HepG2 (cell line): ENCODE measurements around the gene CUTC. TPM values are rescaled to one million over a fixed set of nuclear protein-coding genes. Genes with fewer than 3 reads are reported as not detected.

Experiments
- ATAC-seq: fragments of 200-7000 bp; cut with Tn5 transposase; 3 replicates; pipeline ENCODE4 v1.9.1; 2020; ENCODE audit warnings: mild to moderate bottlenecking, moderate library complexity
- BruUV-seq: library from RNA; stranded (reverse); fragments of 400-500 nt; replicated peaks from 2 replicates; lab custom pipeline; 2021; lab: Mats Ljungman, UMichigan
- CTCF ChIA-PET: fragments of 300-600 bp; formaldehyde crosslinking; extraction: SDS; loops from one replicate; lab custom pipeline; 2021; ENCODE audit warnings: low total read pairs, inconsistent platforms, low intra/inter-chr PET ratio; lab: Yijun Ruan, JAX
- POLR2A ChIA-PET: fragments of 350-600 bp; sonication (Branson Sonifier 250); formaldehyde crosslinking; loops from one replicate; lab custom pipeline; 2020; ENCODE audit warnings: antibody characterized with exemption, inconsistent platforms; lab: Yijun Ruan, JAX
- DNase-seq: peaks from one replicate; pipeline ENCODE4 v3.0.0-alpha.2; 2015; ENCODE audit warnings: low spot score
- FAIRE-seq: peaks from 3 replicates; lab custom pipeline; 2011; peaks lifted over from hg19 to GRCh38; lab: Jason Lieb, UNC
- H2AFZ ChIP-seq: one replicate; pipeline ENCODE4 v1.6.1; 2011; ENCODE audit warnings: low read length, inconsistent platforms
- H3K27ac ChIP-seq: fragments of 300-600 bp; 3 replicates; pipeline ENCODE4 v1.8.0; 2011; ENCODE audit warnings: mixed run types, mild to moderate bottlenecking, mixed read lengths, low read length, inconsistent platforms; ENCODE audit not compliant: insufficient read depth; ENCODE audit errors: extremely low read length
- H3K27me3 ChIP-seq, 2 experiments: fragments of 200-600 bp in 1 of 2; 2 replicates in 1 of 2; 3 replicates in 1 of 2; pipeline versions ENCODE4 v1.6.0 to v1.8.0; 2011; ENCODE audit warnings: low read length in 2 of 2, mild to moderate bottlenecking in 2 of 2, moderate library complexity in 2 of 2, inconsistent platforms in 1 of 2; ENCODE audit not compliant: insufficient read depth in 2 of 2, control insufficient read depth in 1 of 2
- H3K36me3 ChIP-seq, 2 experiments: fragments of 200-600 bp in 1 of 2; replicated peaks in 1 of 2; 2 replicates in 1 of 2; 3 replicates in 1 of 2; pipeline versions ENCODE4 v1.5.1 to v1.8.0; 2011; ENCODE audit warnings: low read length in 2 of 2, inconsistent platforms in 1 of 2; ENCODE audit not compliant: insufficient read depth in 2 of 2, control insufficient read depth in 1 of 2
- H3K4me1 ChIP-seq: 2 replicates; pipeline ENCODE4 v1.5.1; 2012; ENCODE audit warnings: low read length, inconsistent platforms; ENCODE audit not compliant: insufficient read depth
- H3K4me2 ChIP-seq: 2 replicates; pipeline ENCODE4 v1.6.0; 2011; ENCODE audit warnings: low read depth, low read length, inconsistent platforms
- H3K4me3 ChIP-seq, 3 experiments: fragments of 200-600 bp in 1 of 3; sonication (generic), shearing (Covaris generic) in 1 of 3; replicated peaks in 1 of 3; 2 replicates each; pipeline ENCODE4 v1.5.1; 2011 to 2016; ENCODE audit warnings: low read length in 3 of 3, inconsistent platforms in 2 of 3, low read depth in 2 of 3, mild to moderate bottlenecking in 2 of 3, control low read depth in 1 of 3, mixed read lengths in 1 of 3; ENCODE audit not compliant: insufficient read depth in 1 of 3
- H3K79me2 ChIP-seq: one replicate; pipeline ENCODE4 v1.6.1; 2011; ENCODE audit warnings: low read length, inconsistent platforms; ENCODE audit not compliant: insufficient read depth
- H3K9ac ChIP-seq: 2 replicates; pipeline ENCODE4 v1.6.0; 2011; ENCODE audit warnings: mild to moderate bottlenecking, low read depth, low read length, inconsistent platforms; ENCODE audit not compliant: insufficient read depth
- H3K9me3 ChIP-seq: 2 replicates; pipeline ENCODE4 v1.5.1; 2012; ENCODE audit warnings: mild to moderate bottlenecking, low read length
- H4K20me1 ChIP-seq: 2 replicates; pipeline ENCODE4 v1.6.0; 2011; ENCODE audit warnings: inconsistent platforms, mild to moderate bottlenecking, low read length, moderate library complexity; ENCODE audit not compliant: insufficient read depth
- CAMTA2 ChIP-seq: sonication (generic); formaldehyde crosslinking; IDR thresholded peaks from 2 replicates; pipeline ENCODE4 v1.4.0; 2020; ENCODE audit warnings: mild to moderate bottlenecking, missing genetic modification reagents, borderline replicate concordance
- CEBPG ChIP-seq: IDR thresholded peaks from 2 replicates; pipeline ENCODE4 v1.6.1; 2016
- ELF3 ChIP-seq: IDR thresholded peaks from 2 replicates; pipeline ENCODE4 v1.6.1; 2016; ENCODE audit warnings: missing genetic modification reagents, missing compliant biosample characterization
- FLYWCH1 ChIP-seq: sonication (generic); formaldehyde crosslinking; IDR thresholded peaks from 2 replicates; pipeline ENCODE4 v1.8.1; 2023; ENCODE audit warnings: mild to moderate bottlenecking, missing genetic modification reagents
- KLF11 ChIP-seq: IDR thresholded peaks from 2 replicates; pipeline ENCODE4 v1.6.1; 2016; ENCODE audit warnings: missing compliant biosample characterization
- NFATC3 ChIP-seq: sonication (generic); formaldehyde crosslinking; IDR thresholded peaks from 2 replicates; pipeline ENCODE4 v1.5.1; 2020; ENCODE audit warnings: mild to moderate bottlenecking, missing genetic modification reagents
- NFIB ChIP-seq: sonication (generic); formaldehyde crosslinking; IDR thresholded peaks from 2 replicates; pipeline ENCODE4 v1.9.0; 2021; ENCODE audit warnings: missing genetic modification reagents, mild to moderate bottlenecking, borderline replicate concordance
- TBL1XR1 ChIP-seq: fragments of 150-350 bp; IDR thresholded peaks from 2 replicates; pipeline ENCODE4 v1.6.1; 2014; ENCODE audit warnings: borderline replicate concordance, low read length; ENCODE audit not compliant: partially characterized antibody
- ZBTB3 ChIP-seq: sonication (generic); formaldehyde crosslinking; IDR thresholded peaks from 2 replicates; pipeline ENCODE4 v1.4.0; 2020; ENCODE audit warnings: low read depth, mild to moderate bottlenecking, moderate library complexity, missing genetic modification reagents, borderline replicate concordance
- ZNF343 ChIP-seq: sonication (generic); formaldehyde crosslinking; IDR thresholded peaks from 2 replicates; pipeline ENCODE4 v1.4.0; 2020; ENCODE audit warnings: mild to moderate bottlenecking, missing genetic modification reagents
- ZNF354B ChIP-seq: sonication (generic); formaldehyde crosslinking; IDR thresholded peaks from 2 replicates; pipeline ENCODE4 v1.8.0; 2022; ENCODE audit warnings: mild to moderate bottlenecking, missing genetic modification reagents
- ZNF616 ChIP-seq: sonication (generic); formaldehyde crosslinking; IDR thresholded peaks from 2 replicates; pipeline ENCODE4 v1.5.0; 2020; ENCODE audit warnings: low read depth, mild to moderate bottlenecking, missing genetic modification reagents
- WGBS: methylation state at CpG from one replicate; pipeline ENCODE4 v1.1.6; 2017; ENCODE audit warnings: low lambda C conversion rate; 5-methylcytosine and 5-hydroxymethylcytosine counted together
- in situ Hi-C: cut with HindIII; loops from 2 replicates; pipeline ENCODE4 v1.10.0; 2017; ENCODE audit warnings: low pct_unique_long_range_greater_than_20kb; ENCODE audit not compliant: extremely low pct_ligation_motif_present
- intact Hi-C: fragments of 100-400 bp; cut with micrococcal nuclease; formaldehyde crosslinking; loops from one replicate; pipeline ENCODE4 v1.10.0; 2022; ENCODE audit not compliant: unreplicated experiment
- polyA plus RNA-seq, 8 experiments: library from polyadenylated mRNA; depleted of rRNA in 3 of 8; stranded (reverse) in 7 of 8; unstranded in 1 of 8; fragments of >200 nt; fragmentation: Illumina TruSeq in 4 of 8; extraction: Trizol in 4 of 8; gene quantifications; 2 replicates each; pipeline versions ENCODE4 v1.2.1 to v1.2.3, GENCODE V29; 2011 to 2016; ENCODE audit warnings: low read depth in 4 of 8, missing spikeins in 1 of 8, mixed read lengths in 1 of 8; ENCODE audit not compliant: insufficient read depth in 1 of 8
- total RNA-seq, 5 experiments: library from RNA; depleted of rRNA; stranded (reverse); fragments of >200 nt; fragmentation: Illumina TruSeq; extraction: Trizol; gene quantifications; 2 replicates each; pipeline ENCODE4 v1.2.3, GENCODE V29; 2016; ENCODE audit warnings: low read depth in 1 of 5
- TF ChIP-seq, protein P1 (sequence below): IDR thresholded peaks from 2 replicates; pipeline ENCODE4 v1.6.1; 2012; ENCODE audit warnings: low read length, improper control_type of control experiment
- TF ChIP-seq, protein P2 (sequence below): sonication (generic); formaldehyde crosslinking; IDR thresholded peaks from 2 replicates; pipeline ENCODE4 v1.5.1; 2020; ENCODE audit warnings: missing genetic modification reagents, mild to moderate bottlenecking, borderline replicate concordance

Gene CUTC
- total and polyA plus RNA-seq, 2 of the 13 experiments (the other 11 are each of a cell fraction or from before 2014, with no cell fraction given), result 22.3 to 25.8 TPM

- TF ChIP-seq, protein P1, sequence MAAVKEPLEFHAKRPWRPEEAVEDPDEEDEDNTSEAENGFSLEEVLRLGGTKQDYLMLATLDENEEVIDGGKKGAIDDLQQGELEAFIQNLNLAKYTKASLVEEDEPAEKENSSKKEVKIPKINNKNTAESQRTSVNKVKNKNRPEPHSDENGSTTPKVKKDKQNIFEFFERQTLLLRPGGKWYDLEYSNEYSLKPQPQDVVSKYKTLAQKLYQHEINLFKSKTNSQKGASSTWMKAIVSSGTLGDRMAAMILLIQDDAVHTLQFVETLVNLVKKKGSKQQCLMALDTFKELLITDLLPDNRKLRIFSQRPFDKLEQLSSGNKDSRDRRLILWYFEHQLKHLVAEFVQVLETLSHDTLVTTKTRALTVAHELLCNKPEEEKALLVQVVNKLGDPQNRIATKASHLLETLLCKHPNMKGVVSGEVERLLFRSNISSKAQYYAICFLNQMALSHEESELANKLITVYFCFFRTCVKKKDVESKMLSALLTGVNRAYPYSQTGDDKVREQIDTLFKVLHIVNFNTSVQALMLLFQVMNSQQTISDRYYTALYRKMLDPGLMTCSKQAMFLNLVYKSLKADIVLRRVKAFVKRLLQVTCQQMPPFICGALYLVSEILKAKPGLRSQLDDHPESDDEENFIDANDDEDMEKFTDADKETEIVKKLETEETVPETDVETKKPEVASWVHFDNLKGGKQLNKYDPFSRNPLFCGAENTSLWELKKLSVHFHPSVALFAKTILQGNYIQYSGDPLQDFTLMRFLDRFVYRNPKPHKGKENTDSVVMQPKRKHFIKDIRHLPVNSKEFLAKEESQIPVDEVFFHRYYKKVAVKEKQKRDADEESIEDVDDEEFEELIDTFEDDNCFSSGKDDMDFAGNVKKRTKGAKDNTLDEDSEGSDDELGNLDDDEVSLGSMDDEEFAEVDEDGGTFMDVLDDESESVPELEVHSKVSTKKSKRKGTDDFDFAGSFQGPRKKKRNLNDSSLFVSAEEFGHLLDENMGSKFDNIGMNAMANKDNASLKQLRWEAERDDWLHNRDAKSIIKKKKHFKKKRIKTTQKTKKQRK, result no peak
- no peak for TF ChIP-seq TBL1XR1
- no peak for TF ChIP-seq NFIB
- TF ChIP-seq, all 625 proteins: peak for 4
Measured at GRCh38 chr10:99682752-99683151, 49.3 kb upstream of the CUTC start (continued).

- FAIRE-seq (no peak), ATAC-seq (no peak), DNase-seq (no peak)
- H3K27me3 ChIP-seq, result no peaks in the 10 kb centered on the region
- no peaks in the 10 kb centered on the region for H3K79me2 ChIP-seq
- no peak overlapping the region for H3K4me3 ChIP-seq
- POLR2A ChIA-PET, result no interaction called here
- no TSS peak for BruUV-seq
- no peaks in the 10 kb centered on the region for H4K20me1 ChIP-seq
- H3K27ac ChIP-seq, result no peak overlapping the region
- intact Hi-C loops (no loop called here), in situ Hi-C loops (no loop called here)
- no peak overlapping the region for H3K4me2 ChIP-seq
- no peaks in the 10 kb centered on the region for H3K9me3 ChIP-seq
- 98% methylated on average over 2 of the region's 2 CpGs for WGBS
- H3K4me1 ChIP-seq, result no peaks in the 10 kb centered on the region
- CTCF ChIA-PET, result no interaction called here
- TF ChIP-seq NFATC3, result no peak
- TF ChIP-seq CEBPG (CRISPR knock-in tag), result no peak
- no peak for TF ChIP-seq ELF3 (CRISPR knock-in tag)
- TF ChIP-seq ZNF354B (CRISPR knock-in tag), result no peak
- TF ChIP-seq ZBTB3 (CRISPR knock-in tag), result no peak
- TF ChIP-seq ZNF616, result no peak
- TF ChIP-seq, protein P2, sequence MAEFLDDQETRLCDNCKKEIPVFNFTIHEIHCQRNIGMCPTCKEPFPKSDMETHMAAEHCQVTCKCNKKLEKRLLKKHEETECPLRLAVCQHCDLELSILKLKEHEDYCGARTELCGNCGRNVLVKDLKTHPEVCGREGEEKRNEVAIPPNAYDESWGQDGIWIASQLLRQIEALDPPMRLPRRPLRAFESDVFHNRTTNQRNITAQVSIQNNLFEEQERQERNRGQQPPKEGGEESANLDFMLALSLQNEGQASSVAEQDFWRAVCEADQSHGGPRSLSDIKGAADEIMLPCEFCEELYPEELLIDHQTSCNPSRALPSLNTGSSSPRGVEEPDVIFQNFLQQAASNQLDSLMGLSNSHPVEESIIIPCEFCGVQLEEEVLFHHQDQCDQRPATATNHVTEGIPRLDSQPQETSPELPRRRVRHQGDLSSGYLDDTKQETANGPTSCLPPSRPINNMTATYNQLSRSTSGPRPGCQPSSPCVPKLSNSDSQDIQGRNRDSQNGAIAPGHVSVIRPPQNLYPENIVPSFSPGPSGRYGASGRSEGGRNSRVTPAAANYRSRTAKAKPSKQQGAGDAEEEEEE (CRISPR knock-in tag), result no peak
- TF ChIP-seq CAMTA2, result no peak
- no peak for TF ChIP-seq ZNF343
- TF ChIP-seq KLF11 (CRISPR knock-in tag), result no peak
- TF ChIP-seq FLYWCH1 (CRISPR knock-in tag), result no peak
- TF ChIP-seq, all 625 proteins: peak for 0
- H2AFZ ChIP-seq, result no peak overlapping the region
- H3K36me3 ChIP-seq, result peaks cover 7 to 48% of the 10 kb centered on the region in 2 experiments
- H3K9ac ChIP-seq, result no peak overlapping the region
Measured at GRCh38 chr10:99685597-99685967, 46.5 kb upstream of the CUTC start.
